ENCODE measurements around the gene PCSK9.

PCSK9 gene

GRCh38 chr1:55052221-55053142 is 13.1 kb downstream of the PCSK9 start:
- TF ChIP-seq CTCF (IDR thresholded peaks at IDR 0.05; ENCODE audit: control extremely low read depth, extremely low read depth, low read depth, missing control alignments): no peak
- no peak for DNase-seq (ENCODE audit: extremely low spot score)
- ChIA-PET POLR2A (no interaction called here), CTCF (no interaction called here)

GRCh38 chr1:55053265-55053954 is 14.1 kb downstream of the PCSK9 start:
- TF ChIP-seq CTCF (IDR thresholded peaks at IDR 0.05; ENCODE audit: control extremely low read depth, extremely low read depth, low read depth, missing control alignments): no peak
- ChIA-PET POLR2A (no interaction called here), CTCF (no interaction called here)
- DNase-seq (ENCODE audit: extremely low spot score): no peak

- ChIA-PET POLR2A (no interaction called here), CTCF (no interaction called here)
- no peak for DNase-seq (ENCODE audit: extremely low spot score)
- TF ChIP-seq CTCF (IDR thresholded peaks at IDR 0.05; ENCODE audit: control extremely low read depth, extremely low read depth, low read depth, missing control alignments): no peak
Observed at GRCh38 chr1:55054396-55054795, 15.0 kb downstream of the PCSK9 start.

GRCh38 chr1:55055084-55055882 is 15.9 kb downstream of the PCSK9 start:
- ChIA-PET POLR2A (no interaction called here), CTCF (no interaction called here)
- DNase-seq (ENCODE audit: extremely low spot score): no peak
- no peak for TF ChIP-seq CTCF (IDR thresholded peaks at IDR 0.05; ENCODE audit: control extremely low read depth, extremely low read depth, low read depth, missing control alignments)

GRCh38 chr1:55055951-55056631 is 16.7 kb downstream of the PCSK9 start:
- TF ChIP-seq CTCF (IDR thresholded peaks at IDR 0.05; ENCODE audit: control extremely low read depth, extremely low read depth, low read depth, missing control alignments): no peak
- DNase-seq (ENCODE audit: extremely low spot score): no peak
- ChIA-PET POLR2A (no interaction called here), CTCF (no interaction called here)

GRCh38 chr1:55056632-55056992 is 17.3 kb downstream of the PCSK9 start:
- DNase-seq (ENCODE audit: extremely low spot score): no peak
- no peak for TF ChIP-seq CTCF (IDR thresholded peaks at IDR 0.05; ENCODE audit: control extremely low read depth, extremely low read depth, low read depth, missing control alignments)
- ChIA-PET POLR2A (no interaction called here), CTCF (no interaction called here)

All from GM10248 (cell line).